ENCODE results near the gene AP2A2.

AP2A2 gene

GRCh38 chr11:1015826-1016545, 90.3 kb downstream of the AP2A2 start:
- DNase-seq (ENCODE audit: low spot score): no peak

GRCh38 chr11:1016610-1017126, 91.0 kb downstream of the AP2A2 start:
- DNase-seq (ENCODE audit: low spot score): peak; percentile 25

- peak; percentile 15 for DNase-seq (ENCODE audit: low spot score)
Measured at GRCh38 chr11:1017269-1018005, 91.8 kb downstream of the AP2A2 start.

- DNase-seq (ENCODE audit: low spot score): no peak
Measured at GRCh38 chr11:1018091-1018490, 92.4 kb downstream of the AP2A2 start.

- no peak for DNase-seq (ENCODE audit: low spot score)
Measured at GRCh38 chr11:1019321-1019910, 93.7 kb downstream of the AP2A2 start.

GRCh38 chr11:1020211-1020905, 94.7 kb downstream of the AP2A2 start:
- no peak for DNase-seq (ENCODE audit: low spot score)

GRCh38 chr11:1022411-1022810, 96.7 kb downstream of the AP2A2 start:
- no peak for DNase-seq (ENCODE audit: low spot score)

- DNase-seq (ENCODE audit: low spot score): no peak
Measured at GRCh38 chr11:1022908-1023810, 97.5 kb downstream of the AP2A2 start.

GRCh38 chr11:1023811-1024596, 98.3 kb downstream of the AP2A2 start:
- DNase-seq (ENCODE audit: low spot score): no peak

GRCh38 chr11:1024597-1025409, 99.1 kb downstream of the AP2A2 start:
- no peak for DNase-seq (ENCODE audit: low spot score)

- DNase-seq (ENCODE audit: low spot score): no peak
Measured at GRCh38 chr11:1025410-1026162, 99.9 kb downstream of the AP2A2 start.

GRCh38 chr11:1026163-1026450, 100.4 kb downstream of the AP2A2 start:
- no peak for DNase-seq (ENCODE audit: low spot score)

GRCh38 chr11:1026641-1027482, 101.2 kb downstream of the AP2A2 start:
- no peak for DNase-seq (ENCODE audit: low spot score)

- DNase-seq (ENCODE audit: low spot score): no peak
Measured at GRCh38 chr11:1027483-1028290, 102.0 kb downstream of the AP2A2 start.

GRCh38 chr11:1028291-1028540, 102.5 kb downstream of the AP2A2 start:
- DNase-seq (ENCODE audit: low spot score): no peak

- no peak for DNase-seq (ENCODE audit: low spot score)
Measured at GRCh38 chr11:1028616-1029015, 102.9 kb downstream of the AP2A2 start.

GRCh38 chr11:1029051-1029450, 103.4 kb downstream of the AP2A2 start:
- DNase-seq (ENCODE audit: low spot score): no peak

GRCh38 chr11:1029654-1030053, 104.0 kb downstream of the AP2A2 start:
- DNase-seq (ENCODE audit: low spot score): no peak
